Ishikawa (cell line): ENCODE results near the gene ATP11C.

ENCODE experiments used
- EGR1 ChIP-seq: IDR thresholded peaks from 2 replicates; pipeline ENCODE4 v1.6.1; 2012
- EP300 ChIP-seq: IDR thresholded peaks from 2 replicates; pipeline ENCODE4 v1.6.1; 2012; ENCODE audit warnings: borderline replicate concordance
- NFIC ChIP-seq: IDR thresholded peaks from 2 replicates; pipeline ENCODE4 v1.6.1; 2012
- TCF12 ChIP-seq: IDR thresholded peaks from 2 replicates; pipeline ENCODE4 v1.6.1; 2012; ENCODE audit warnings: low read depth
- TF ChIP-seq, protein P1 (sequence below): IDR thresholded peaks from 2 replicates; pipeline ENCODE4 v1.6.1; 2012

DNA sequence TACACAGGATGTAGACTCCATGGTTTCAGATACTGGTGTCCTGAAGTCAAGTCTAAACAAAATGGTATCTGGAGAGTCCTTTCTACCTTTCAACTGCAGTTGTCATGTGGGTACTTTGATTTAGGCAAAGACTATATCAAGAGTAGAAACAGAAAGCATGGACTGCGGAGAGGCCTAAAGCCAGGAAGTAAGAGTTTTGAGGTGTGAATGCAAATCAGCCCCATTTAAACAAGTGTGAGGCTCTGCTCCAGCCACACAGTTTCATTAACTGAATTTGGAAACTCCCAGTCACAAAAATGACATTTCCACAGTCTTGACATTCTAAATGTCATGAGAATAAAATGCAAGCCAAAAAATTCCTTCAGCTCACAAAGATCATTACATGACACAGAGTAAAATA lies 137.7 kb downstream of the ATP11C start:
- TF ChIP-seq EP300 (no peak), EGR1 (no peak), TCF12 (no peak), NFIC (no peak)
- TF ChIP-seq, protein P1, sequence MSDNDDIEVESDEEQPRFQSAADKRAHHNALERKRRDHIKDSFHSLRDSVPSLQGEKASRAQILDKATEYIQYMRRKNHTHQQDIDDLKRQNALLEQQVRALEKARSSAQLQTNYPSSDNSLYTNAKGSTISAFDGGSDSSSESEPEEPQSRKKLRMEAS: no peak
